Astrocyte (in vitro differentiated cells and primary cell): ENCODE results near the gene RAD54L2. TPM values are rescaled to one million over a fixed set of nuclear protein-coding genes. Genes with fewer than 3 reads are reported as not detected.

ENCODE experiments used
- DNase-seq: peaks from one replicate; pipeline ENCODE4 v3.0.0-alpha.2; 2010; ENCODE audit warnings: low read depth
- FAIRE-seq: peaks from 2 replicates; lab custom pipeline; 2011; peaks lifted over from hg19 to GRCh38; lab: Jason Lieb, UNC
- H2AFZ ChIP-seq: 2 replicates; pipeline ENCODE4 v1.6.0; 2012; ENCODE audit warnings: low read depth, low read length, inconsistent platforms
- H3K27ac ChIP-seq: 2 replicates; pipeline ENCODE4 v1.5.1; 2011; ENCODE audit warnings: low read depth, low read length, inconsistent platforms
- H3K27me3 ChIP-seq: 2 replicates; pipeline ENCODE4 v1.6.0; 2011; ENCODE audit warnings: low read length, inconsistent platforms; ENCODE audit not compliant: insufficient read depth
- H3K36me3 ChIP-seq: 2 replicates; pipeline ENCODE4 v1.5.1; 2011; ENCODE audit warnings: low read length, inconsistent platforms; ENCODE audit not compliant: insufficient read depth
- H3K4me1 ChIP-seq: 2 replicates; pipeline ENCODE4 v1.5.1; 2011; ENCODE audit warnings: low read length, inconsistent platforms; ENCODE audit not compliant: insufficient read depth
- H3K4me2 ChIP-seq: 2 replicates; pipeline ENCODE4 v1.6.0; 2012; ENCODE audit warnings: low read length, inconsistent platforms
- H3K4me3 ChIP-seq: 2 replicates; pipeline ENCODE4 v1.5.1; 2011; ENCODE audit warnings: low read depth, mild to moderate bottlenecking, low read length, inconsistent platforms; ENCODE audit not compliant: insufficient read depth
- H3K79me2 ChIP-seq: 2 replicates; pipeline ENCODE4 v1.6.0; 2012; ENCODE audit warnings: mild to moderate bottlenecking, low read length, inconsistent platforms; ENCODE audit not compliant: insufficient read depth
- H3K9ac ChIP-seq: 2 replicates; pipeline ENCODE4 v1.6.0; 2012; ENCODE audit warnings: mild to moderate bottlenecking, low read length, inconsistent platforms
- H3K9me3 ChIP-seq: 2 replicates; pipeline ENCODE4 v1.5.1; 2012; ENCODE audit warnings: low read depth, mild to moderate bottlenecking, low read length, inconsistent platforms; ENCODE audit not compliant: insufficient read depth
- H4K20me1 ChIP-seq: 2 replicates; pipeline ENCODE4 v1.6.0; 2012; ENCODE audit warnings: low read length, inconsistent platforms; ENCODE audit not compliant: insufficient read depth
- H3K27ac Mint-ChIP-seq: one replicate; pipeline ENCODE4 v1.8.0; 2021; ENCODE audit warnings: mild to moderate bottlenecking, mixed read lengths; ENCODE audit not compliant: unreplicated experiment
- H3K27me3 Mint-ChIP-seq: one replicate; pipeline ENCODE4 v1.8.0; 2021; ENCODE audit warnings: low read depth, mixed read lengths; ENCODE audit not compliant: unreplicated experiment
- H3K36me3 Mint-ChIP-seq: one replicate; pipeline ENCODE4 v1.8.0; 2021; ENCODE audit warnings: low read depth, mixed read lengths; ENCODE audit not compliant: unreplicated experiment
- H3K4me1 Mint-ChIP-seq: one replicate; pipeline ENCODE4 v1.8.0; 2021; ENCODE audit warnings: low read depth, mixed read lengths; ENCODE audit not compliant: unreplicated experiment
- H3K4me3 Mint-ChIP-seq: one replicate; pipeline ENCODE4 v1.8.0; 2021; ENCODE audit warnings: mild to moderate bottlenecking, moderate library complexity, mixed read lengths; ENCODE audit not compliant: unreplicated experiment
- H3K9me3 Mint-ChIP-seq: one replicate; pipeline ENCODE4 v1.8.0; 2021; ENCODE audit warnings: mild to moderate bottlenecking, mixed read lengths; ENCODE audit not compliant: unreplicated experiment
- EZH2 ChIP-seq: IDR thresholded peaks from 2 replicates; pipeline ENCODE4 v1.6.1; 2012; ENCODE audit warnings: mild to moderate bottlenecking, low read length, inconsistent platforms; ENCODE audit not compliant: insufficient read depth
- total RNA-seq: library from RNA; stranded (reverse); gene quantifications from 2 replicates; pipeline ENCODE4 v1.2.1, GENCODE V29; 2021
- TF ChIP-seq, protein P1 (sequence below): IDR thresholded peaks from 2 replicates; pipeline ENCODE4 v1.5.1; 2011; ENCODE audit warnings: low read depth, mild to moderate bottlenecking, inconsistent platforms, low read length, moderate library complexity; ENCODE audit not compliant: insufficient read depth

The RAD54L2 gene
- total RNA-seq, 1 donor from 2014 or later, result 29.2 TPM

DNA sequence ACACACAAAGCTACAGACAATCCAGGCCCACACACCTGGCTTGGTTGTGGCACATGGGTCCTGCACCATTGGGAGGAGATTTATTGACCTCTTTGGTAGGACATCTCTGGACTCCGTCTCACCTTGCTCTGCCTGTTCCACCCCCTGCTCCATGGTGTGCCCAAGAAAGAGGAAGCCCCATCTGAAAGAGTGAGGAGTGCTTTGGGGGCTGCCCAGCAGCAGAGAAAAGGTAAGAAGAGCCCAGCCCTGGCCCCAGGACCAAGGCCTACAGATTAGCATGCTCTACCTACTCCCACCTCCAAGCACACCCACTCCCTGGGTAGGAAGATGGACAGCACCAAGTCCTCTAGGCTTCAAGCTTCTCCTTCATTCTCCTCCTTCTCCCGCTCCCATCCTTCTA lies 35.5 kb upstream of the RAD54L2 start:
- H3K4me3 ChIP-seq, result no peak overlapping the region
- H2AFZ ChIP-seq, result no peak overlapping the region
- no peaks in the 10 kb centered on the region for H4K20me1 ChIP-seq
- Mint-ChIP-seq H3K9me3 (no peaks in the 10 kb centered on the region), H3K4me1 (no peaks in the 10 kb centered on the region), H3K36me3 (no peaks in the 10 kb centered on the region), H3K27me3 (peaks cover 11% of the 10 kb centered on the region), H3K27ac (no peak overlapping the region), H3K4me3 (no peak overlapping the region)
- H3K9me3 ChIP-seq, result no peaks in the 10 kb centered on the region
- peaks cover 10% of the 10 kb centered on the region for H3K79me2 ChIP-seq
- no peaks in the 10 kb centered on the region for H3K36me3 ChIP-seq
- no peak for DNase-seq
- H3K27ac ChIP-seq, result no peak overlapping the region
- peaks cover 4% of the 10 kb centered on the region for H3K4me1 ChIP-seq
- H3K4me2 ChIP-seq, result no peak overlapping the region
- no peak for TF ChIP-seq EZH2
- TF ChIP-seq, protein P1, sequence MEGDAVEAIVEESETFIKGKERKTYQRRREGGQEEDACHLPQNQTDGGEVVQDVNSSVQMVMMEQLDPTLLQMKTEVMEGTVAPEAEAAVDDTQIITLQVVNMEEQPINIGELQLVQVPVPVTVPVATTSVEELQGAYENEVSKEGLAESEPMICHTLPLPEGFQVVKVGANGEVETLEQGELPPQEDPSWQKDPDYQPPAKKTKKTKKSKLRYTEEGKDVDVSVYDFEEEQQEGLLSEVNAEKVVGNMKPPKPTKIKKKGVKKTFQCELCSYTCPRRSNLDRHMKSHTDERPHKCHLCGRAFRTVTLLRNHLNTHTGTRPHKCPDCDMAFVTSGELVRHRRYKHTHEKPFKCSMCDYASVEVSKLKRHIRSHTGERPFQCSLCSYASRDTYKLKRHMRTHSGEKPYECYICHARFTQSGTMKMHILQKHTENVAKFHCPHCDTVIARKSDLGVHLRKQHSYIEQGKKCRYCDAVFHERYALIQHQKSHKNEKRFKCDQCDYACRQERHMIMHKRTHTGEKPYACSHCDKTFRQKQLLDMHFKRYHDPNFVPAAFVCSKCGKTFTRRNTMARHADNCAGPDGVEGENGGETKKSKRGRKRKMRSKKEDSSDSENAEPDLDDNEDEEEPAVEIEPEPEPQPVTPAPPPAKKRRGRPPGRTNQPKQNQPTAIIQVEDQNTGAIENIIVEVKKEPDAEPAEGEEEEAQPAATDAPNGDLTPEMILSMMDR, result no peak
- H3K9ac ChIP-seq, result no peak overlapping the region
- no peak for FAIRE-seq
- no peaks in the 10 kb centered on the region for H3K27me3 ChIP-seq

DNA sequence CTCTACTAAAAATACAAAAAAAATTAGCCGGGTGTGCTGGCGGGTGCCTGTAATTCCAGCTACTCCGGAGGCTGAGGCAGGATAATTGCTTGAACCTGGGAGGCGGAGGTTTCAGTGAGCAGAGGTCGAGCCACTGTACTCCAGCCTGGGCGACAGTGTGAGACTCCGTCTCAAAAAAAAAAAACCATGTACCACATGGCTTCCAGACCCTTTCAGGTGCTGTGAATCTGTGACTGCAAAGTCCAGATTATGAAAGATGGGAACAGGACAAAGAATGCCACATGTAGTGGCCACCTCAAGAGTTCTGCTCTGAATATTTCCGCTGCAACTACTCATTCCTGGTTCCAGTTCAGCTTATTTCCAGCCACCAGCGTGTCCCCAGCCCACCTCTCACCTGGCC lies 30.3 kb upstream of the RAD54L2 start:
- H3K27me3 Mint-ChIP-seq, result peaks cover 9% of the 10 kb centered on the region
- no peak overlapping the region for H2AFZ ChIP-seq
- H3K9me3 Mint-ChIP-seq, result no peaks in the 10 kb centered on the region
- no peak overlapping the region for H3K4me3 Mint-ChIP-seq
- no peak overlapping the region for H3K4me3 ChIP-seq
- H3K27ac ChIP-seq, result no peak overlapping the region
- H4K20me1 ChIP-seq, result no peaks in the 10 kb centered on the region
- H3K9me3 ChIP-seq, result no peaks in the 10 kb centered on the region
- DNase-seq (no peak), FAIRE-seq (no peak)
- H3K79me2 ChIP-seq, result no peaks in the 10 kb centered on the region
- no peak overlapping the region for H3K9ac ChIP-seq
- H3K4me1 Mint-ChIP-seq, result no peaks in the 10 kb centered on the region
- no peaks in the 10 kb centered on the region for H3K27me3 ChIP-seq
- no peak overlapping the region for H3K27ac Mint-ChIP-seq
- no peaks in the 10 kb centered on the region for H3K36me3 Mint-ChIP-seq
- TF ChIP-seq, protein P1, result no peak
- no peak for TF ChIP-seq EZH2
- H3K4me2 ChIP-seq, result no peak overlapping the region
- no peaks in the 10 kb centered on the region for H3K36me3 ChIP-seq
- no peaks in the 10 kb centered on the region for H3K4me1 ChIP-seq

DNA sequence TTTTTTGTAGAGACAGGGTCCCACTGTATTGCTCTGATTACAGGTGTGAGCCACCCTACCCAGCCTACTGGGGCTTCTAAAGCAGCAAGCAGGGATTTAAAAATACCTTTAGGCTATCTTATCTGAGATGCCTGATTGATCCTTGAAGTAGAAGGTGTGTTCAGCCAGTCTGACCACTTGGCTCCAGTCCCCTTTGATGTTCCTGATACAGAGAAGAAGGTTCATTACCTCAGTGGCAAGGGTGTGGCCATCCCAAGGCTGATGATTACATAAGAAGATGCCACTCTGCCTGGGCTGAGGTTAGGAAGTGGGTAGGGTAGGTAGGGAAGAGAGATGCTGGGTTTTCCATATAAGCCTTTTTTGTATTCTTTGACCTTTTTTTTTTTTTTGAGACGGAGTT lies 27.5 kb upstream of the RAD54L2 start:
- FAIRE-seq, result no peak

More for the DNA sequence above, 27.5 kb upstream of the RAD54L2 start:
- TF ChIP-seq EZH2, result no peak
- TF ChIP-seq, protein P1, result no peak
- Histone ChIP-seq H3K27ac (no peak overlapping the region), H4K20me1 (no peaks in the 10 kb centered on the region), H3K27me3 (no peaks in the 10 kb centered on the region), H3K9me3 (no peaks in the 10 kb centered on the region), H3K4me1 (no peaks in the 10 kb centered on the region), H3K4me2 (no peak overlapping the region), H3K79me2 (no peaks in the 10 kb centered on the region), H3K36me3 (no peaks in the 10 kb centered on the region), H3K9ac (no peak overlapping the region), H2AFZ (no peak overlapping the region), H3K4me3 (no peak overlapping the region)
- Mint-ChIP-seq H3K27ac (no peak overlapping the region), H3K4me3 (no peak overlapping the region), H3K36me3 (no peaks in the 10 kb centered on the region), H3K9me3 (no peaks in the 10 kb centered on the region), H3K27me3 (peaks cover 6% of the 10 kb centered on the region), H3K4me1 (no peaks in the 10 kb centered on the region)
- no peak for DNase-seq
